ENCODE measurements around the gene DLK1. TPM values are rescaled to one million over a fixed set of nuclear protein-coding genes. Genes with fewer than 3 reads are reported as not detected.

The DLK1 gene
- total RNA-seq, 2 experiments from 2014 or later: not detected

DNA sequence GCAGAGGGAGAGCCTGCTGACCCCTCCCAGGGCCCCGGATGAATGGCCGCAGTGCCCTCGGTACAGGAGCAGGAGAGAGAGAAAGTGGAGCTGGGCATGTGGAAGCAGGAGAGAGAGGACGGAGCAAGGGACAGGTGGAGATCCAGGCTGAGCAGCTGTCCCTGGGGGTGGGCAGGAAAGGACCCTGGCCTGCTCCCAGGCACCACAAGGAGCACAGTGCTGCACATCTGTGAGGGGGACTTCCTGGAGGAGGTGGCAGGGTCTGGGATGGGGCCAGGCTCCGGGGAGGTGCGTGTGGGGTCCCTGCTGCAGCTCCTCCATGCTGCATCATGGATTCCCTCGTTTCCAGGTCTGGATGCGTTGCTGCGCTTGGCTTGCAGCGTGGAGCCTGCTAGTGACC lies 13.0 kb upstream of the DLK1 start:
- no peak overlapping the region for H3K27ac Mint-ChIP-seq
- H3K36me3 Mint-ChIP-seq (ENCODE audit: low read depth): no peaks in the 10 kb centered on the region
- H3K9me3 Mint-ChIP-seq: no peaks in the 10 kb centered on the region
- no peak for DNase-seq
- H3K27me3 Mint-ChIP-seq: peaks cover 18% of the 10 kb centered on the region
- TF ChIP-seq, protein P1, sequence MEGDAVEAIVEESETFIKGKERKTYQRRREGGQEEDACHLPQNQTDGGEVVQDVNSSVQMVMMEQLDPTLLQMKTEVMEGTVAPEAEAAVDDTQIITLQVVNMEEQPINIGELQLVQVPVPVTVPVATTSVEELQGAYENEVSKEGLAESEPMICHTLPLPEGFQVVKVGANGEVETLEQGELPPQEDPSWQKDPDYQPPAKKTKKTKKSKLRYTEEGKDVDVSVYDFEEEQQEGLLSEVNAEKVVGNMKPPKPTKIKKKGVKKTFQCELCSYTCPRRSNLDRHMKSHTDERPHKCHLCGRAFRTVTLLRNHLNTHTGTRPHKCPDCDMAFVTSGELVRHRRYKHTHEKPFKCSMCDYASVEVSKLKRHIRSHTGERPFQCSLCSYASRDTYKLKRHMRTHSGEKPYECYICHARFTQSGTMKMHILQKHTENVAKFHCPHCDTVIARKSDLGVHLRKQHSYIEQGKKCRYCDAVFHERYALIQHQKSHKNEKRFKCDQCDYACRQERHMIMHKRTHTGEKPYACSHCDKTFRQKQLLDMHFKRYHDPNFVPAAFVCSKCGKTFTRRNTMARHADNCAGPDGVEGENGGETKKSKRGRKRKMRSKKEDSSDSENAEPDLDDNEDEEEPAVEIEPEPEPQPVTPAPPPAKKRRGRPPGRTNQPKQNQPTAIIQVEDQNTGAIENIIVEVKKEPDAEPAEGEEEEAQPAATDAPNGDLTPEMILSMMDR (IDR thresholded peaks at IDR 0.05): no peak
- CTCF ChIA-PET: no interaction called here
- intact Hi-C loops (cut with micrococcal nuclease): no loop called here
- POLR2A ChIA-PET: no interaction called here
- H3K4me3 Mint-ChIP-seq: no peak overlapping the region
- no peaks in the 10 kb centered on the region for H3K4me1 Mint-ChIP-seq (ENCODE audit: low read depth)
- ATAC-seq: no peak

DNA sequence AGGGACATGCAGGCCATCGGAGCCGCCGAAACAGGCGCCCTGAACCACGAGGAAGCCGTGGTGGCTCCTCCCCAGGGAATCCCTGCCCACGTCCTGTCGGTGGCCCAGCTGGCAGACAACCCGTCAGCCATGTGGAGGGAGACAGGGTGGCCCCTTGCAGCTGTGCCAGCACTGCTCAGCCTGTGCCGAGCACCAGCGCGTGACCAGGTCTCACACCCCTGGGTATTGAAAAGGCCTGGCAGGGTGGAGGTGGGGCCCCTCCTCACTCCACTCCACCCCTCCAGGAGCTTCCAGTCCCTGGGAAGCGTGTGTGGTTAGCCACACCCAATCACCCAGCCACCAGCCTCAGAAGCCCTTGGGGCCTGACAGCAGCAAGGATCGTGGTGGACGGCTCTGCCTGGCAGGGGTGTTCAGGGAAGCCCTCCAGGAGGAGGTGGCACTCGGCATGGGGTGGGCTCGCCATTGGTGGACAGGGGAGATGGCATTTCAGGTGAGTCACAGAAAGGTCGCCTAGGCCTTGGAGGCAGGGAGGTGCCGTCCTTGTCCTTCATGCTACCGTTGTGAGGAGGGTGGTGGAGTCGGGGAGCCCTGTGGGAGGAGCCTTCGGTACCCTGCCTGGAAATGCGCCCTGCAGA lies 12.3 kb upstream of the DLK1 start:
- peaks cover 19% of the 10 kb centered on the region for H3K27me3 Mint-ChIP-seq
- ATAC-seq (no peak), DNase-seq (no peak)
- H3K4me3 Mint-ChIP-seq: no peak overlapping the region
- no peak overlapping the region for H3K27ac Mint-ChIP-seq
- no peaks in the 10 kb centered on the region for H3K9me3 Mint-ChIP-seq
- intact Hi-C loops (cut with micrococcal nuclease): no loop called here
- ChIA-PET CTCF (no interaction called here), POLR2A (no interaction called here)
- TF ChIP-seq, protein P1 (IDR thresholded peaks at IDR 0.05): no peak
- H3K4me1 Mint-ChIP-seq (ENCODE audit: low read depth): no peaks in the 10 kb centered on the region
- H3K36me3 Mint-ChIP-seq (ENCODE audit: low read depth): no peaks in the 10 kb centered on the region

DNA sequence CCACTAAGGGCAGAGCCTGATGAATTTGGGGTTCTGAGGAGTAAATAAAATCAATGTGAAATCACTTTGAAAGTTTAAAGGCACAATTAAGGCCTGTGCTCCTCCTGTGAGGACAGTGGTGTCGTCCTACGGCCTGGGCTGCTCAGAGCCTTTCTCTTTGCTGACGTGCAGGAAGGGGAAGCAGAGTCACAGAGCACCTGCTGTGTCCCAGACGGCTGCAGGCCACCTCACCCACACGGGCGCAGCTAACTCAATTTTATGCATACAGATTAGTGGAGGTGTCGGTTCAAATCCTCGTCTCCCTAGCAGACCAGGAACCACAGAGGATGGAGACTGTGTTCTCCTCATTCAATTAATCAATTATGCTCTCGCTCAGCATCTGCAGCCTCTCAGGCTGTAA lies 11.4 kb upstream of the DLK1 start:
- ATAC-seq (no peak), DNase-seq (no peak)
- TF ChIP-seq, protein P1 (IDR thresholded peaks at IDR 0.05): no peak
- H3K36me3 Mint-ChIP-seq (ENCODE audit: low read depth): no peaks in the 10 kb centered on the region
- no peaks in the 10 kb centered on the region for H3K9me3 Mint-ChIP-seq
- H3K4me3 Mint-ChIP-seq: no peak overlapping the region
- ChIA-PET CTCF (no interaction called here), POLR2A (no interaction called here)
- intact Hi-C loops (cut with micrococcal nuclease): no loop called here
- peaks cover 18% of the 10 kb centered on the region for H3K27me3 Mint-ChIP-seq
- no peaks in the 10 kb centered on the region for H3K4me1 Mint-ChIP-seq (ENCODE audit: low read depth)
- no peak overlapping the region for H3K27ac Mint-ChIP-seq

DNA sequence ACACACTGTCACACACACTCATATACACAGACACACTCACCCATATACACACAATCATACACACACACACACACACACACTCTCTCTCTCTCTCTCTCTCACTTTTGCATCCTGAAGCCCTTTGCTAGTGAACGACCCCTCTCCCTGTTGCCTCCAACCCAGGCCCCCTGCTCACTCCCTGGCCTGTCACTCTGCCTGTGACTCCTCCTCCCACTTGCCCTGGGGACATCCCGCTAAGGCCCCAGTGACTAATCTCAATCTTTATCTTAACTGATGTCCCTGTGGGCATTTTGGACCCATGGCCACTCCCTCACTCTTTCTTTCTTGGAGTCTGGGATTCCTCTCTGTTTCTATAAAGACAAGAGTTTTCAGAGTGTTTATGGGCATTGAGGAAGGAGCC lies 10.9 kb upstream of the DLK1 start:
- no peak overlapping the region for H3K27ac Mint-ChIP-seq
- ATAC-seq (no peak), DNase-seq (no peak)
- peaks cover 13% of the 10 kb centered on the region for H3K27me3 Mint-ChIP-seq
- intact Hi-C loops (cut with micrococcal nuclease): no loop called here
- CTCF ChIA-PET: no interaction called here
- H3K4me3 Mint-ChIP-seq: no peak overlapping the region
- no peaks in the 10 kb centered on the region for H3K4me1 Mint-ChIP-seq (ENCODE audit: low read depth)
- no peaks in the 10 kb centered on the region for H3K9me3 Mint-ChIP-seq
- H3K36me3 Mint-ChIP-seq (ENCODE audit: low read depth): no peaks in the 10 kb centered on the region
- TF ChIP-seq, protein P1 (IDR thresholded peaks at IDR 0.05): no peak
- POLR2A ChIA-PET: no interaction called here

DNA sequence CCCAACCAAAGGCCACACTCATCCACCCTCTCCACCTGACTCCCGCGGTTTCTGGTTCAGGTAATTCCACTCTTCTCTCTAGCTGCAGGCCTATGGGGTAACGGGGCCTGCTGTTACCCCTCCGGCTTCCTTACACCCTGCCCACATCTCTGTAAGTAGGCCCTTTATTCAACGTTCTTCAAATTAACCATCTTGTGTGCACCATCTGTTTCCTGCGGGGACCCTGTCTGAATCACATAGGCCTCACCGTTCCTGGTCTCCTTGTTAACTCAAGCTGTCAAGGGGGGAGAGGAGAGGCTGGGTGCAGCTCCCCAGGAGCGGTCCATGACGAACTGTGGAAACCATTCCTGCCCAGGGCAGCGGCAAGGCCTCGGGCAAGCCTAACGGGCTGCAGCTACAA lies 9.3 kb upstream of the DLK1 start:
- intact Hi-C loops (cut with micrococcal nuclease): no loop called here
- CTCF ChIA-PET: no interaction called here
- Mint-ChIP-seq H3K27me3 (peaks cover 13% of the 10 kb centered on the region), H3K4me3 (no peak overlapping the region), H3K9me3 (no peaks in the 10 kb centered on the region), H3K4me1 (ENCODE audit: low read depth) (no peaks in the 10 kb centered on the region), H3K36me3 (ENCODE audit: low read depth) (no peaks in the 10 kb centered on the region), H3K27ac (no peak overlapping the region)
- TF ChIP-seq, protein P1 (IDR thresholded peaks at IDR 0.05): no peak
- DNase-seq: no peak
- no peak for ATAC-seq
- POLR2A ChIA-PET: no interaction called here
